AG04449 (cell line): ENCODE measurements around the gene SLC31A2.

Source experiments
- CTCF ChIA-PET: fragments of 350-600 bp; formaldehyde crosslinking; extraction: SDS; loops from one replicate; lab custom pipeline; 2021; ENCODE audit warnings: antibody characterized with exemption; lab: Yijun Ruan, JAX
- POLR2A ChIA-PET: fragments of 400-600, 350-600 bp; formaldehyde crosslinking; extraction: SDS; loops from one replicate; lab custom pipeline; 2020; ENCODE audit warnings: antibody characterized with exemption, inconsistent platforms; lab: Yijun Ruan, JAX
- DNase-seq: peaks from one replicate; pipeline ENCODE4 v3.0.0-alpha.2; 2010; ENCODE audit warnings: low read depth, low spot score
- H3K4me3 ChIP-seq: 2 replicates; pipeline ENCODE4 v1.5.1; 2011; ENCODE audit warnings: low read depth, mild to moderate bottlenecking, control low read depth, low read length
- CTCF ChIP-seq: IDR thresholded peaks from one replicate; pipeline ENCODE4 v1.5.1; 2011; ENCODE audit warnings: mild to moderate bottlenecking, moderate library complexity, low read length, control low read depth, inconsistent platforms; ENCODE audit not compliant: insufficient read depth; ENCODE audit errors: missing control alignments

SLC31A2 gene

GRCh38 chr9:113129884-113130283 is 20.9 kb upstream of the SLC31A2 start:
- TF ChIP-seq CTCF, result no peak
- no peak overlapping the region for H3K4me3 ChIP-seq
- DNase-seq, result no peak
- POLR2A ChIA-PET, result no interaction called here
- CTCF ChIA-PET, result no interaction called here

- TF ChIP-seq CTCF, result no peak
- no peak for DNase-seq
- no peak overlapping the region for H3K4me3 ChIP-seq
- CTCF ChIA-PET, result interaction anchor here (0.8 kb wide), 1 partner anchor 229 kb away, joined by 4 read pairs; no protein-coding TSS in a partner anchor
- POLR2A ChIA-PET, result no interaction called here
Measured at GRCh38 chr9:113131689-113132151, 19.1 kb upstream of the SLC31A2 start.

- ChIA-PET CTCF (no interaction called here), POLR2A (no interaction called here)
- no peak overlapping the region for H3K4me3 ChIP-seq
- TF ChIP-seq CTCF, result no peak
- no peak for DNase-seq
Measured at GRCh38 chr9:113137196-113138168, 13.3 kb upstream of the SLC31A2 start.

GRCh38 chr9:113138760-113139159 is 12.0 kb upstream of the SLC31A2 start:
- DNase-seq, result no peak
- H3K4me3 ChIP-seq, result no peak overlapping the region
- ChIA-PET POLR2A (no interaction called here), CTCF (no interaction called here)
- TF ChIP-seq CTCF, result no peak

GRCh38 chr9:113139225-113139829 is 11.5 kb upstream of the SLC31A2 start:
- ChIA-PET POLR2A (no interaction called here), CTCF (no interaction called here)

More at GRCh38 chr9:113139225-113139829, 11.5 kb upstream of the SLC31A2 start:
- TF ChIP-seq CTCF, result no peak
- H3K4me3 ChIP-seq, result no peak overlapping the region
- DNase-seq, result no peak
